Kidney (tissue), 14 donors: ENCODE results near the gene MAPK6. TPM values are rescaled to one million over a fixed set of nuclear protein-coding genes. Genes with fewer than 3 reads are reported as not detected.
A peak's percentile ranks its signal among the peaks of the same experiment; 100 is the strongest.
"Not testable (repeated sequence)": the region's sequence is repeated elsewhere in the genome, so short reads cannot be mapped to it uniquely, and the experiment has no call there.

Experiments used
- DNase-seq, 5 donors: peaks; one replicate each; pipeline ENCODE4 v3.0.0-alpha.2; 2013 to 2020
- FAIRE-seq: peaks from 2 replicates; lab custom pipeline; 2012; peaks lifted over from hg19 to GRCh38; lab: Jason Lieb, UNC
- H3K27ac ChIP-seq, 2 donors: one replicate each; pipeline ENCODE4 v1.7.0; 2013; ENCODE audit warnings: low read depth in 2 of 2, low read length in 2 of 2, inconsistent platforms in 1 of 2
- H3K27me3 ChIP-seq: one replicate; pipeline ENCODE4 v1.7.1; 2013; ENCODE audit warnings: low read length, inconsistent platforms; ENCODE audit not compliant: control insufficient read depth, insufficient read depth
- H3K36me3 ChIP-seq, 3 donors: one replicate each; pipeline versions ENCODE4 v1.7.0 to v1.7.1; 2013; ENCODE audit warnings: low read length in 3 of 3, control low read depth in 1 of 3, inconsistent platforms in 1 of 3; ENCODE audit not compliant: insufficient read depth in 3 of 3, control insufficient read depth in 2 of 3
- H3K4me1 ChIP-seq, 3 donors: one replicate each; pipeline versions ENCODE4 v1.7.0 to v1.7.1; 2013; ENCODE audit warnings: low read length in 3 of 3, inconsistent platforms in 1 of 3, low read depth in 1 of 3; ENCODE audit not compliant: control insufficient read depth in 2 of 3, insufficient read depth in 2 of 3
- H3K4me3 ChIP-seq, 3 donors: one replicate each; pipeline versions ENCODE4 v1.7.0 to v1.8.1; 2013; ENCODE audit warnings: low read length in 3 of 3, control low read depth in 1 of 3, inconsistent platforms in 1 of 3
- H3K9ac ChIP-seq, 3 donors: one replicate each; pipeline versions ENCODE4 v1.7.0 to v1.7.1; 2013; ENCODE audit warnings: low read length in 3 of 3, control low read depth in 1 of 3, inconsistent platforms in 1 of 3
- H3K9me3 ChIP-seq, 3 donors: one replicate each; pipeline versions ENCODE4 v1.7.0 to v1.7.1; 2013; ENCODE audit warnings: low read length in 3 of 3, control low read depth in 1 of 3, inconsistent platforms in 1 of 3; ENCODE audit not compliant: control insufficient read depth in 2 of 3, insufficient read depth in 1 of 3
- intact Hi-C: fragments of 100-400 bp; cut with DNase I; formaldehyde crosslinking; loops from one replicate; pipeline ENCODE4 v1.11.1; 2022
- polyA plus RNA-seq: library from polyadenylated mRNA; stranded (reverse); fragments of 350-450 nt; fragmentation: Illumina TruSeq; extraction: RNeasy Lipid Tissue Mini Kit (QIAGEN cat#74804); gene quantifications from one replicate; pipeline ENCODE4 v1.2.3, GENCODE V29; 2014; ENCODE audit warnings: low read depth, low replicate concordance; ENCODE audit not compliant: insufficient read depth
- total RNA-seq: library from RNA; stranded (reverse); fragmentation: NEBNext Ultra II Directional; extraction: Animal tissue kit (Norgen Biotek cat#: 25700); gene quantifications from one replicate; pipeline ENCODE4 v1.2.1, GENCODE V29; 2021
- TF ChIP-seq, protein P1 (sequence below): IDR thresholded peaks from 3 replicates; pipeline ENCODE4 v1.5.1; 2012; ENCODE audit warnings: mild to moderate bottlenecking, moderate library complexity, borderline replicate concordance; ENCODE audit not compliant: insufficient read depth; ENCODE audit errors: extremely low read depth
- donor health status: control.
- donor health status: control.
- donor health status: control.
- donor health status: control.
- donor health status: control.
- donor health status: DM: yes; HTN: yes; CAD: no.
- donor health status: Normal renal cell carcinoma (clear cell type).

MAPK6 gene
- total and polyA plus RNA-seq, 2 donors from 2014 or later = 6.5 to 22.9 TPM

DNA sequence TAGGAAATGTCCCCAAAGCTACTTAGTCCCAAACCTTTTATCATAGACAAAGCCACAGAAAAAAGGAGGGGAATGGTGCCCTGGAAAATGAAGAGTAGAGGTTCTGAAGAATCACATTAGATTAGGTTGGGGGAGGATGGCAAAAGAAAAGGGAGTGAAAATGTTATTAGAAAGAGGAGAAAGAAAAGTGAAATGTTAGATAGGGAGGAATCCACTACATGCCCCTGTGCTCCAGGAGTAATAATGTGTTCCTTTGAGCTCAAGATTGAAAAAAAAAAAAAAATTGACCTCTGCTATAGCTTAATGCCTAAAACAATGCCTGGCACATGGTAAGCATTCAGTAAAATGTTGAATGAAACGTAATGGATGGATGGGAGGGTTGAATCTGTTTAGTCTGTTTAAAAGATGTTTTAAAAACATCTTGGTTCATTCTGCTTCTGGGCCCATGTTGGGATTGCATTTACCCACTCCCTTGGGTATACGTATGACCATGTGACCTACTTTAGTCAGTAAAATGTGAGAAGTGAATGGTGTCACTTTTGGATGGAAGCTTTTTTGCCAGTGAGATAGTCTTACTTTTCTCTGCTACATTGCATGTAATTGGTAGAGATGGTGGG lies 19.0 kb downstream of the MAPK6 start:
- H3K4me1 ChIP-seq = peaks cover 0 to 30% (median 21%) of the 10 kb centered on the region in 3 donors
- TF ChIP-seq, protein P1, sequence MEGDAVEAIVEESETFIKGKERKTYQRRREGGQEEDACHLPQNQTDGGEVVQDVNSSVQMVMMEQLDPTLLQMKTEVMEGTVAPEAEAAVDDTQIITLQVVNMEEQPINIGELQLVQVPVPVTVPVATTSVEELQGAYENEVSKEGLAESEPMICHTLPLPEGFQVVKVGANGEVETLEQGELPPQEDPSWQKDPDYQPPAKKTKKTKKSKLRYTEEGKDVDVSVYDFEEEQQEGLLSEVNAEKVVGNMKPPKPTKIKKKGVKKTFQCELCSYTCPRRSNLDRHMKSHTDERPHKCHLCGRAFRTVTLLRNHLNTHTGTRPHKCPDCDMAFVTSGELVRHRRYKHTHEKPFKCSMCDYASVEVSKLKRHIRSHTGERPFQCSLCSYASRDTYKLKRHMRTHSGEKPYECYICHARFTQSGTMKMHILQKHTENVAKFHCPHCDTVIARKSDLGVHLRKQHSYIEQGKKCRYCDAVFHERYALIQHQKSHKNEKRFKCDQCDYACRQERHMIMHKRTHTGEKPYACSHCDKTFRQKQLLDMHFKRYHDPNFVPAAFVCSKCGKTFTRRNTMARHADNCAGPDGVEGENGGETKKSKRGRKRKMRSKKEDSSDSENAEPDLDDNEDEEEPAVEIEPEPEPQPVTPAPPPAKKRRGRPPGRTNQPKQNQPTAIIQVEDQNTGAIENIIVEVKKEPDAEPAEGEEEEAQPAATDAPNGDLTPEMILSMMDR = no peak
- no peak overlapping the region for H3K4me3 ChIP-seq
- H3K27ac ChIP-seq = no peak overlapping the region
- H3K9ac ChIP-seq = no peak overlapping the region
- DNase-seq = no peak
- no peak for FAIRE-seq
- no peaks in the 10 kb centered on the region for H3K27me3 ChIP-seq
- H3K36me3 ChIP-seq = no peaks in the 10 kb centered on the region
- intact Hi-C loops = no loop called here
- H3K9me3 ChIP-seq = peaks cover 0 to 1% (median 0%) of the 10 kb centered on the region in 3 donors

DNA sequence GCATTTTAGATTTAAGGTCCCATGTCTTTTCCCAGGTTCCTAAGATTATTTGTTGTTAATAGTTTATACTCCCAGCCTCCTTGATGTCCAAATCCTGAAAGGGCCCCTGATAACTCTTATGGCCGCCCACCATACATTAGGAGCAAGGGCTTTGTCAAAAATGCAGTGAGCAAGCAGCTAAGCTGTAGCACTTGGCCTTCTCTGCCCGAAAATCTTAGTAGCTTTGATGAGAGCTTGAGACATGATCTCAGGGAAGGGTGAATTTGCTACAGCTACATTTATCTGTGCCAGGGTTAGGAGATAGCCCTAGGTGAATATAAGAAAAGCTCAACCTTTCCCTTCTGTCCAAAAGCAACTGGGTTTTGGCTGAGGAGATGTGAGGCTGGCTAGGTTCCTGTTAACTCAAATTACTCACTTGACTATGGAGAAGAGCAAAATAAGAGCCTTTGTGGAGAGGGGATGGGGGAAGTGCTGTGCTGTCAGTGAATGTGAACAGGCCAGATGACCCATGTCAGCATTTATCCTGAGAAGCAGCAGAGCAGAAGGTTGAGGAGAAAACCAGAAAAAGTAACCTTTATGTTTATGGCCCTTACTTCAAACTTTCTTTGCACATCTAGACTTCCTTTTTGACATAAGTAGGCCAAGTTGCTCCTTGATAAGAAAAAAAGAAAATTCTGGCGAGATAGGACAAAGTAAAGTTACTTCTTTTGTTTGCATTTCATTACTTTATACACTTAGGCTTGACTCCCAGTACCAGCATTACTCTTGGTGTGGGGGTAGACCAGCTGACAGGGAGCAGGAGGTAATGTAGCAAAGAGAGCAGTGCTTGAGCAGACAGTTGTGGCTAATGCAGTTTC lies 21.1 kb downstream of the MAPK6 start:
- intact Hi-C loops = no loop called here

DNA sequence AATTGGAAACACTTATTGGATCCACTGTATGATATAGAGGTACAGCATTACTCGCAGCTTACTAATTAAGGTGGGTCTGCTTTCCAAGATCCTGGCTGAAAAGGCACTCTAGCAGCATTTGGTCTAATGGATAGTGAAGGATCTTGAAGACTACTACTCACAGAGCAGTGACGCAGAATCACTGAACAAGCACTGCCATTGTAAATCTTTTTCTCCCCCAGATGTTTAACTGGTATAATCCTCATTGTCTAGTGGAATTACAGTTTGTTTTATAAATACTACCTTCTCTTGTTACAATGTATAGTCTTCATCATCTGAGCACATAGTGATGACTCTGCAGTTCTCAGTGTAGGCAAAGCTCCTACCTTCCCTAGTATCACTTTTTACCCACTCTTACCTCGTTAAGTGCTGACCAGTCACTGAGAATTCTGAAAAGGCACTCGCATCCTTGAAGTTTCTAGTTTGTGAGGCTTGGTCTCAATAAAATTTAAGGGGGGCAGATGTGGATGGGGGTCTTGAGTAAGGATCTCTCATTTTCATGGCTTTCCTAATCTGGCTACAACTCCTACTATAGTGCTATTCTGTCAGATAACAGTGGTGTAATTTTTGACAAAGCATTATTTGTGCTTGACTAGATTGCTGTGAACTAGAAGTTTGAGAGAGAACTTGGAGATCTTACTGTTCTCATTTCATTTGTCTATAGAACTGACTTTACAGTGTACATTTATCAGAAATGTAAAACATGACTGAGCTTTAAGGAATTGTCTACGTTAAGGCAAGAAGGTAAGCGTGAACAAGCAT lies 23.2 kb downstream of the MAPK6 start:
- peaks cover 0 to 29% (median 21%) of the 10 kb centered on the region in 3 donors for H3K4me1 ChIP-seq

More for the DNA sequence above, 21.1 kb downstream of the MAPK6 start:
- no peak overlapping the region for H3K9ac ChIP-seq
- H3K4me1 ChIP-seq = peaks cover 0 to 30% (median 21%) of the 10 kb centered on the region in 3 donors
- TF ChIP-seq, protein P1 = no peak
- no peaks in the 10 kb centered on the region for H3K36me3 ChIP-seq
- H3K27ac ChIP-seq = no peak overlapping the region
- H3K27me3 ChIP-seq = no peaks in the 10 kb centered on the region
- peak in 4 of 5 donors; percentile 53 to 85 (median 72) for DNase-seq
- H3K9me3 ChIP-seq = no peaks in the 10 kb centered on the region
- FAIRE-seq = no peak
- no peak overlapping the region for H3K4me3 ChIP-seq

DNA sequence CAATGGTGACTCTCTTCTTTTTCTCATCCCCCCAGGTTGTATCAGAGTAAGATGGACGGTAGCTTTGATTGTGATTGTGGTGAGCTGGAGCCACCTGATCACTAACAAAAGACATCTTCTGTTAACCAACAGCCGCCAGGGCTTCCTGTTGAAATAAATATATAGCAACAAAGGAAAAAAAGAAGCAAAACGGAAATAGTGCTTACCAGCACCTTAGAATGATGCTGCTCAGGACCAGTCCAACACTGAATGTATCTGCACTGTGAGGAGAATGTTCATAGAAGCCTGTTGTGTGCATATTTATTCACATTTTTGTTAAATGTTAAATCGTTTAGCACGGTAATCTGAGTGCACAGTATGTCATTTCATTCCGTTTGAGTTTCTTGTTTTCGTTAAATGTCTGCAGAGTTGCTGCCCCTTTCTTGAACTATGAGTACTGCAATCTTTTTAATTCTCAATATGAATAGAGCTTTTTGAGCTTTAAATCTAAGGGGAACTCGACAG lies 26.8 kb downstream of the MAPK6 start:
- FAIRE-seq, H3K27ac ChIP-seq, H3K4me3 ChIP-seq: not testable (repeated sequence)

More for the DNA sequence above, 23.2 kb downstream of the MAPK6 start:
- no peaks in the 10 kb centered on the region for H3K9me3 ChIP-seq
- DNase-seq (no peak), FAIRE-seq (no peak)
- H3K4me3 ChIP-seq = no peak overlapping the region
- H3K27ac ChIP-seq = no peak overlapping the region
- H3K9ac ChIP-seq = no peak overlapping the region
- H3K36me3 ChIP-seq = peaks cover 0 to 5% (median 0%) of the 10 kb centered on the region in 3 donors
- intact Hi-C loops = no loop called here
- H3K27me3 ChIP-seq = no peaks in the 10 kb centered on the region
- TF ChIP-seq, protein P1 = no peak

DNA sequence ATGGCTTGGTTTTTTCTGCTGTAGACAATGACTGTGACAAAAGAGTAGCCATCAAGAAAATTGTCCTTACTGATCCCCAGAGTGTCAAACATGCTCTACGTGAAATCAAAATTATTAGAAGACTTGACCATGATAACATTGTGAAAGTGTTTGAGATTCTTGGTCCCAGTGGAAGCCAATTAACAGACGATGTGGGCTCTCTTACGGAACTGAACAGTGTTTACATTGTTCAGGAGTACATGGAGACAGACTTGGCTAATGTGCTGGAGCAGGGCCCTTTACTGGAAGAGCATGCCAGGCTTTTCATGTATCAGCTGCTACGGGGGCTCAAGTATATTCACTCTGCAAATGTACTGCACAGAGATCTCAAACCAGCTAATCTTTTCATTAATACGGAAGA lies 27.5 kb downstream of the MAPK6 start:
- H3K9ac ChIP-seq, H3K4me3 ChIP-seq, H3K27me3 ChIP-seq, FAIRE-seq, H3K27ac ChIP-seq, DNase-seq, H3K4me1 ChIP-seq, H3K9me3 ChIP-seq, H3K36me3 ChIP-seq, intact Hi-C loops: not testable (repeated sequence)

More for the DNA sequence above, 26.8 kb downstream of the MAPK6 start:
- H3K4me1 ChIP-seq, H3K9me3 ChIP-seq, H3K36me3 ChIP-seq, DNase-seq, H3K27me3 ChIP-seq, intact Hi-C loops, H3K9ac ChIP-seq: not testable (repeated sequence)
